Thyroid gland (tissue), 4 donors: Measurements from ENCODE around the gene TSPYL6. TPM values are rescaled to one million over a fixed set of nuclear protein-coding genes. Genes with fewer than 3 reads are reported as not detected.
A peak's percentile ranks its signal among the peaks of the same experiment; 100 is the strongest.
"Not testable (repeated sequence)": the region's sequence is repeated elsewhere in the genome, so short reads cannot be mapped to it uniquely, and the experiment has no call there.

Experiments used
- DNase-seq, 2 donors: peaks; one replicate each; pipeline ENCODE4 v3.0.0-alpha.2; 2019
- H3K27ac ChIP-seq, 3 donors: fragments of 200-600 bp; sonication (generic); 1 replicate in 2 of 3; 2 replicates in 1 of 3; pipeline ENCODE4 v1.5.1; 2016 to 2019; ENCODE audit warnings: mild to moderate bottlenecking in 1 of 3, moderate library complexity in 1 of 3
- H3K27me3 ChIP-seq: fragments of 200-600 bp; sonication (generic); one replicate; pipeline ENCODE4 v1.5.1; 2019
- H3K36me3 ChIP-seq, 2 donors: fragments of 200-600 bp; sonication (generic); one replicate each; pipeline ENCODE4 v1.5.1; 2016 to 2019
- H3K4me1 ChIP-seq, 2 donors: fragments of 200-600 bp; sonication (generic); one replicate each; pipeline ENCODE4 v1.5.1; 2017 to 2019
- H3K4me3 ChIP-seq, 3 donors: fragments of 200-600 bp; sonication (generic); replicated peaks in 1 of 3; 1 replicate in 2 of 3; 2 replicates in 1 of 3; pipeline ENCODE4 v1.5.1; 2016; ENCODE audit warnings: mild to moderate bottlenecking in 1 of 3
- H3K9me3 ChIP-seq: fragments of 200-600 bp; sonication (generic); one replicate; pipeline ENCODE4 v1.5.1; 2017
- POLR2A ChIP-seq, 2 donors: fragments of 450-650 bp; IDR thresholded peaks; one replicate each; pipeline ENCODE4 v1.6.1; 2017; ENCODE audit warnings: antibody characterized with exemption in 2 of 2, mild to moderate bottlenecking in 2 of 2, moderate library complexity in 1 of 2
- WGBS, 2 donors: methylation state at CpG; one replicate each; pipeline ENCODE4 v1.1.5; 2017; 5-methylcytosine and 5-hydroxymethylcytosine counted together
- intact Hi-C: fragments of 100-400 bp; cut with DNase I; formaldehyde crosslinking; loops from one replicate; pipeline ENCODE4 v1.15.1; 2023
- total RNA-seq, 4 donors: library from RNA; depleted of rRNA; stranded (reverse); fragments of >200 nt; gene quantifications; one replicate each; pipeline ENCODE4 v1.2.3, GENCODE V29; 2016
- TF ChIP-seq, protein P1 (sequence below), 6 experiments: fragments of 200-600 bp in 3 of 6; fragments of 450-650 bp in 3 of 6; sonication (generic) in 3 of 6; IDR thresholded peaks; one replicate each; pipeline ENCODE4 v1.5.1; 2016 to 2019; ENCODE audit warnings: antibody characterized with exemption in 6 of 6, mild to moderate bottlenecking in 2 of 6, inconsistent platforms in 1 of 6, moderate library complexity in 1 of 6

The TSPYL6 gene
- total RNA-seq, result under 1 TPM in 2 of 4 donors, not detected in 2; 0.22 to 0.54 TPM

DNA sequence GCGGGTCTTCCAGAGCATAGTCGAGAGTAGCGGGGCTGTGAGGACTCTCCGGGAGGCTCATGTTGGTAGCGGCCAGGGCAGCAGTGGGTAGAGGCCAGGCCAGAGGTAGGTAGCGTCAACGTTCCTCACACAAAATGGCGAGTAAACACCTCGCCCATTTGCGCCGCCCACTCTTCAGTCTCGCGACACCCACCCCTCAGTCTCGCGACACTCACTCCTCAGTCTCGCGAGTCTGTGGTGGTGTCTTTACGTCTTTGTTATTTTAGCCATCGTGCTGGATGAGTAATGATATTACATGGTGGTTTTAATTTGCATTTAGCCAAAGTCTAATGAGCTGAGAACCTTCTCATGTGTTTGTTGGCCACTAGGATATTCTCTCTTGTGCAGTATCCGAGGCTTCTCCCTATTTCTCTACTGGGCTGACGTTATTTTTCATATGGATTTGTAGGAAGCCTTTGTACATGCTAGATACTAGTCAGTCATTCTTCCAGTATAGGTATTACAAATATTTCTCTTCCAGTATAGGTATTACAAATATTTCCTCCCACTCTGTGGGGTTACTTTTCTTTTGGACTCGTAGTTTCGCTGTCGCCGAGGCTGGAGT lies at the start of gene TSPYL6:
Gene TSPYL6, minus strand, starts transcription at position 139 of the 604 bp plus-strand sequence. Its CDS starts 78 bp downstream, at position 61.
- no peak within 1 kb of the TSS for H3K27ac ChIP-seq
- no peaks in the 10 kb centered on the region for H3K36me3 ChIP-seq
- H3K4me1 ChIP-seq, result peaks cover 0 to 7% of the 10 kb centered on the region in 2 donors
- intact Hi-C loops, result no loop called here
- H3K27me3 ChIP-seq, result no peaks in the 10 kb centered on the region
- no peak within 1 kb of the TSS for H3K4me3 ChIP-seq
- DNase-seq, result no peak
- H3K9me3 ChIP-seq, result no peaks in the 10 kb centered on the region
- TF ChIP-seq POLR2A (IDR thresholded peaks at IDR 0.05), result no peak
- 97 to 98% methylated on average over 25 of the region's 25 CpGs for WGBS, 2 donors

DNA sequence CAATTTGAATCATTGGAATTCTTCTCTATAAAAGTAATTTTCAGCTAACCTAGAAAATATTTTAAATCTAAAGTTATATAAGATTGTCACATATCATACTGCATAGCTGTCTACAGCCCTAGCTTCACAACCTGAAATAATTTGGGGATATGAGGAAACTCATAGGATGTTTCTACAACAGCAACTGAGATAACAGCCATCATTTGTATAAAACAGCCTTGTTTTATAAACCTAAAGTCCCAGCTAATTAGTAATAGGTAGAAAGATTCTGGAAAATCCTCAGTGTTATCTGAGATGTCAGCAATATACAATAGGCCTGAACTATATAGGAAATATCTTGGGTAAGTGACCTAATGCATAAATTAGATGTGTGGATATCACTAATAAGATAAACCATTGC lies 47.6 kb upstream of the TSPYL6 start:
- H3K4me1 ChIP-seq, result peaks cover 4 to 9% of the 10 kb centered on the region in 2 donors
- H3K9me3 ChIP-seq, result no peaks in the 10 kb centered on the region
- intact Hi-C loops, result no loop called here
- H3K4me3 ChIP-seq, result no peak overlapping the region
- H3K36me3 ChIP-seq, result no peaks in the 10 kb centered on the region
- no peak for TF ChIP-seq POLR2A (IDR thresholded peaks at IDR 0.05)
- TF ChIP-seq, protein P1, sequence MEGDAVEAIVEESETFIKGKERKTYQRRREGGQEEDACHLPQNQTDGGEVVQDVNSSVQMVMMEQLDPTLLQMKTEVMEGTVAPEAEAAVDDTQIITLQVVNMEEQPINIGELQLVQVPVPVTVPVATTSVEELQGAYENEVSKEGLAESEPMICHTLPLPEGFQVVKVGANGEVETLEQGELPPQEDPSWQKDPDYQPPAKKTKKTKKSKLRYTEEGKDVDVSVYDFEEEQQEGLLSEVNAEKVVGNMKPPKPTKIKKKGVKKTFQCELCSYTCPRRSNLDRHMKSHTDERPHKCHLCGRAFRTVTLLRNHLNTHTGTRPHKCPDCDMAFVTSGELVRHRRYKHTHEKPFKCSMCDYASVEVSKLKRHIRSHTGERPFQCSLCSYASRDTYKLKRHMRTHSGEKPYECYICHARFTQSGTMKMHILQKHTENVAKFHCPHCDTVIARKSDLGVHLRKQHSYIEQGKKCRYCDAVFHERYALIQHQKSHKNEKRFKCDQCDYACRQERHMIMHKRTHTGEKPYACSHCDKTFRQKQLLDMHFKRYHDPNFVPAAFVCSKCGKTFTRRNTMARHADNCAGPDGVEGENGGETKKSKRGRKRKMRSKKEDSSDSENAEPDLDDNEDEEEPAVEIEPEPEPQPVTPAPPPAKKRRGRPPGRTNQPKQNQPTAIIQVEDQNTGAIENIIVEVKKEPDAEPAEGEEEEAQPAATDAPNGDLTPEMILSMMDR (IDR thresholded peaks at IDR 0.05), result no peak
- H3K27ac ChIP-seq, result no peak overlapping the region
- no peaks in the 10 kb centered on the region for H3K27me3 ChIP-seq
- DNase-seq, result no peak

DNA sequence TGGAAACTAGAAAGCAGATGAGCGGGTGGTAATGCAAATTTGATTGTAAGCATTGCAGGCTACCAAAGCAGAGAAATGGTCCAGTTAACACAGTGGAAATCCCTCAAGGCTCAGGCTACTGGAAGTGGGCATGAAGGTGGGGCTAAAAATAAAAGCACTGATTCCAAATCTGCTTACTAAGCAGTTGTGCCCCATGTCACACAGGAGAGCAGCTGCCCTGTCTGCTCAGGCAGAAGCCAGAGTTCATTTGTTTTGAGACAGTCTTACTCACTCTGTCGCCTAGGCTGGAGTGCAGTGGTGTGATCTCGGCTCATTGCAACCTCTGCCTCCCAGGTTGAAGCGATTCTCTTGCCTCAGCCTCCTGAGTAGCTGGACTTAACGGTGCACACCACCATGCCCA lies 42.5 kb upstream of the TSPYL6 start:
- TF ChIP-seq, protein P1 (IDR thresholded peaks at IDR 0.05), result no peak
- no peak for TF ChIP-seq POLR2A (IDR thresholded peaks at IDR 0.05)

DNA sequence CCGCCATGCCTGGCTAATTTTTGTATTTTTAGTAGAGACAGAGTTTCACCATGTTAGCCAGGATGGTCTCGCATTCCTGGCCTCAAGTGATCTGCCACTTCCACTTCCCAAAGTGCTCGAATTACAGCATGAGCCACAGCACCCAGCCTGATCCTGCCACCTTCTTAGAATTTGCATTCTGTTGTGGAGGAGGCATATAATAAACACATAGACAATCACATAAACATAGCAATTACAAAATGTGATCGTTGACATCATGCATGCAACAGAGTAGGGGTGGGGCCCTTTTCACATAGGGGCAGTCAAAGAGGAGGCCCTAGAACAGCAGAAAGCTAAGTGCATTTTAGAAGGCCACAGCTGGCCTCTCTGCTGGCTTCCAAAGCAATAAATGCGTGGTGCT lies 39.9 kb upstream of the TSPYL6 start:
- TF ChIP-seq, protein P1 (IDR thresholded peaks at IDR 0.05), result no peak
- no peak for TF ChIP-seq POLR2A (IDR thresholded peaks at IDR 0.05)
- H3K4me1 ChIP-seq, result peaks cover 12 to 21% of the 10 kb centered on the region in 2 donors
- intact Hi-C loops, result no loop called here
- no peak overlapping the region for H3K4me3 ChIP-seq
- WGBS, 2 donors, result 46 to 60% methylated on average over 5 of the region's 5 CpGs
- no peaks in the 10 kb centered on the region for H3K27me3 ChIP-seq
- DNase-seq, result peak; percentile 69 to 73
- H3K27ac ChIP-seq, result peak overlapping the region in 1 of 3 donors; percentile 45
- no peaks in the 10 kb centered on the region for H3K36me3 ChIP-seq
- H3K9me3 ChIP-seq, result no peaks in the 10 kb centered on the region

More for the DNA sequence above, 42.5 kb upstream of the TSPYL6 start:
- no peak overlapping the region for H3K4me3 ChIP-seq
- no peaks in the 10 kb centered on the region for H3K27me3 ChIP-seq
- H3K9me3 ChIP-seq, result no peaks in the 10 kb centered on the region
- intact Hi-C loops, result no loop called here
- H3K4me1 ChIP-seq, result peaks cover 12 to 21% of the 10 kb centered on the region in 2 donors
- WGBS, 2 donors, result 87 to 91% methylated on average over 5 of the region's 5 CpGs
- peak in 1 of 2 donors; percentile 13 for DNase-seq
- H3K36me3 ChIP-seq, result no peaks in the 10 kb centered on the region
- H3K27ac ChIP-seq, result no peak overlapping the region

DNA sequence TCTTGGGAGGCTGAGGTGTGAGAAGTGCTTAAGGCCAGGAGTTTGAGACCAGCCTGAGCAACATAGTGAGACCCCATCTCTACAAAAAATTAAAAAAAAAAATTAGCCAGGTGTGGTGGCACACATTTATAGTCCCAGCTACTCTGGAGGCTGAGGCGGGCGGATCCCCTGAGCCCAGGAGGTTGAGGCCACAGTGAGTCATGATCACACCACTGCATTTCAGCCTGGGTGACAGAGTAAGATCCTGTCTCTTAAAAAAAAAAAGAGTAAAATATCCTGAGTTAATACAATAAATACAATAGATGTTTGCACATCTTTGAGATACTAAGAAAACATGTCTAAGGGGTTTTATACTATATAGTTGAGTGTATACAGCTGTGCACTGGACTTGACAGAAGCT lies 38.6 kb upstream of the TSPYL6 start:
- H3K27me3 ChIP-seq, H3K4me3 ChIP-seq, H3K36me3 ChIP-seq, DNase-seq, H3K9me3 ChIP-seq, H3K27ac ChIP-seq, intact Hi-C loops: not testable (repeated sequence)
- peaks cover 12 to 21% of the 10 kb centered on the region in 2 donors for H3K4me1 ChIP-seq
- 97 to 100% methylated on average over 2 of the region's 2 CpGs for WGBS, 2 donors

DNA sequence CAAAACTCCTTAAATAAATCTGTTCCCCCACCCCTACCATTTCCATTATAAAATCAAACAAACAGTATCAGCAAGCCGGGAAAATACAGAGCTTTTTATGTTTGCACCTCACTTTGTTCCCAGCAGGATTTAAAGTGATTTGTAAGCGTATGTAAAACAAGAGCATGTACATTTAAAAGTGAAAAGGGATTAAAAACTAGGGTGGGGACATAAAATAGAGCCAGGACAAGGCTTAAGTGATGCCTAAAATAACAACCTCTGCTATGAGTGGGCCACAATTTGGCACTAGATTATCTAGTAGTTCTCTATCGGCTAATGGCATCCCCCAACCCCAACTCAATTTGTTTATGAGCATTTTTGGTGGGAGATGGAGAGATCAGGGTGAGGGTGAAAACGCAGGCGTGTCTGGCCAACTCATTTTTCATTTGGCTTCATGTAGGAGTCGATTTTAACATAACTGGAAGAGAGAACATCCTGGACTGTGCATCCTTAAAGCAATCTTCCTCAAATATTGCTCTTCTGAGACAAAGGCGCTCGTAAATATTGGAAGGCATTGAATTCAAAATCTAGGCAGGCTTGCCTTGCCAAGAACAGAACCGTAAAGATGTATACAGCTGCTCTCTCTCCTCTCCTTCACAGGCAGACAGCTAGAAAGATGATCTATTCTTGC lies 34.5 kb upstream of the TSPYL6 start:
- no peak overlapping the region for H3K4me3 ChIP-seq
- 67 to 72% methylated on average over 9 of the region's 9 CpGs for WGBS, 2 donors
- H3K36me3 ChIP-seq, result no peaks in the 10 kb centered on the region
- H3K4me1 ChIP-seq, result peaks cover 8 to 13% of the 10 kb centered on the region in 2 donors
- intact Hi-C loops, result no loop called here
- DNase-seq, result no peak
- H3K9me3 ChIP-seq, result no peaks in the 10 kb centered on the region
- no peak for TF ChIP-seq POLR2A (IDR thresholded peaks at IDR 0.05)
- TF ChIP-seq, protein P1 (IDR thresholded peaks at IDR 0.05), result no peak
- no peaks in the 10 kb centered on the region for H3K27me3 ChIP-seq
- H3K27ac ChIP-seq, result no peak overlapping the region
